Caki2 (cell line): ENCODE results near the gene DOCK7. TPM values are rescaled to one million over a fixed set of nuclear protein-coding genes. Genes with fewer than 3 reads are reported as not detected.
A peak's percentile ranks its signal among the peaks of the same experiment; 100 is the strongest.

Source experiments
- DNase-seq: peaks from one replicate; pipeline ENCODE4 v3.0.0-alpha.2; 2015; ENCODE audit warnings: low read depth
- in situ Hi-C: cut with HindIII; loops from 2 replicates; pipeline ENCODE4 v1.10.0; 2016; ENCODE audit warnings: low sequenced_read_pairs, low pct_unique_long_range_greater_than_20kb, mixed read lengths
- total RNA-seq: library from RNA; depleted of rRNA; stranded (reverse); fragments of >200 nt; shearing (Covaris generic); gene quantifications from 2 replicates; pipeline ENCODE4 v1.2.3, GENCODE V29; 2014; ENCODE audit warnings: low replicate concordance

DOCK7 gene
- total RNA-seq, 1 experiment from 2014 or later = 22.9 TPM

GRCh38 chr1:62509028-62509427 lies 179.2 kb downstream of the DOCK7 start:
- DNase-seq = no peak
- in situ Hi-C loops = no loop called here

- DNase-seq = no peak
- in situ Hi-C loops = no loop called here
These were observed 179.9 kb downstream of the DOCK7 start for GRCh38 chr1:62508187-62508758.

DNA sequence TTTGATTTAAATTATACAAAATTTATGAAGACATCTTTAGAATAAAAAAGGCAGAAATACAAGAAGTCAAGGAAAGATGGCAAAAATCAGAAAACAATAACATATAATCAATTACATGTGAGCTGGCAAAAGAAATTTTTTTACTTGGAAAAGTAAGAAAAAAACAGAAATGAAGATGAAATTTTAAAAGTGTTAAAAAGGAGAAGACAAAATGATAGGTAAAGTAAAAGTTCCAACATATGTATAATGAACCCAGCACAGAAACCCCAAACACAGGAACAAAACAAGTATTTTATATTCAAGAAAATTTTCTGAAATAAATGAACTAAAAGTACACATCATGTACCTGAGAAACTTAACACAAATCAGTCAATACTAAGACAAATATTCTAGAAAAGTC lies 188.0 kb downstream of the DOCK7 start:
- no peak for DNase-seq
- in situ Hi-C loops = no loop called here

GRCh38 chr1:62494137-62494536 lies 194.0 kb downstream of the DOCK7 start:
- in situ Hi-C loops = no loop called here
- DNase-seq = no peak

- in situ Hi-C loops = no loop called here
- DNase-seq = no peak
These were observed 194.5 kb downstream of the DOCK7 start for GRCh38 chr1:62493656-62494055.

DNA sequence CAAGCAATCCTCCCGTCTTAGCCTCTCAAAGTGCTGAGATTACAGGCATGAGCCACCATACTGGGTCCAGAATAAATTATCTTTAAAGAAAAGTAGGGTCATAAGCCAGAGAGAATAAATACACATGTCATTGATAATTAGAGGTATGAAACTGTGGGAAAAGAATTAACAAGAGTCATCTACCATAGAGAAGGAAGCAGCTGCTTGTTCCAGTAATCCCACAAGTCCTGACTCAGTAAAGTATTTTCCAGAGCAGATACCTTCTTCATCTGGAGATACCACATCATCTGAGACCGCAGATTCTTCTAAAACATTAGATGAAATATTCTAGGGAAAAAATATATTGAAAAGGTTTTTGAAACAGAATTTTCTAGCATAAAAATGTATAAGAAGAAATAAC lies 195.7 kb downstream of the DOCK7 start:
- in situ Hi-C loops = no loop called here
- DNase-seq = no peak

DNA sequence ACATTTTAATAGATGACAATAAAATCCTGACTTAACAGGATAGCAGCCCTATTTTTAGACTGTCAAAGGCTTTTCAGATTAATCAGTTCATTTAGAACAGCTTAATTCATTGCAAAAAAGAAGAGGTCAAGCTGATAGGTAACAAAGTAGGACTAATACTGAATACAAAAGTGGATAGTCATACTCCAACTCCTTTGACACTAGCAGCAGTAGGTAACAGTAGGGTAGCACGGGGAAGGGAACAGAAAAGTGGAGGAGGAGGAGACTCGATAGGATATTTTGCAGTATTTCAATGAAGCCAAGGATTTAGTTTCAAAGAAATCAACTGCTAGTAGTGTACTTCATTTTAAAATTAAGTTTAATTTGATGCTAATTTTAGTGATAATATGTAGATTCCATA lies 200.2 kb downstream of the DOCK7 start:
- in situ Hi-C loops = no loop called here

DNA sequence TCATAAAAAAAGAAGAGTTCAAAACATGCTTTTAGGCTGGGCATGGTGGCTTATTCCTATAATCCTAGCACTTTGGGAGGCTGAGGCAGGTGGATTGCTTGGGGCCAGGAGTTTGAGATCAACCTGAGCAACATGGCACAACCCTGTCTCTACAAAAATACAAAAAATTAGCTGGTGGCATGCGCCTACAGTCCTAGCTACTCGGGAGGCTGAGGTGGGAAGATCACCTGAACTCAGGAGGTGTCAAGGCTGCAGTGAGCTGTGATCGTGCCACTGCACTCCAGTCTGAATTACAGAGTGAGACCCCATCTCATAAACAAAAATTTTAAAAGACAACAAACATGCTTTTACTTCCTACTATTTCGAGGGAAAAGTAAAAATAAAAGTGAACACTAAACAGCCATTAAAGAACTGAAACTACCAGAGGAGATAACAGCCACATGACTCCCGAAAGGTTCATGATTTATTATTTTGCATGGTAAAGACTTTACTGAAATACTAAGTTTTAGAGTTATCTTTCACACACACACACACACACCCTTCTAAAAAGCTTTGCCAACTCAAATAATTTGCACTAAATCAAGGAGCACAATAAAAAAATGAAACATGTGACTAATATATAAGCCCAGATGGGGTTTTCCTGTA lies 203.2 kb downstream of the DOCK7 start:
- DNase-seq = no peak
- in situ Hi-C loops = no loop called here

More for the DNA sequence above, 200.2 kb downstream of the DOCK7 start:
- no peak for DNase-seq

DNA sequence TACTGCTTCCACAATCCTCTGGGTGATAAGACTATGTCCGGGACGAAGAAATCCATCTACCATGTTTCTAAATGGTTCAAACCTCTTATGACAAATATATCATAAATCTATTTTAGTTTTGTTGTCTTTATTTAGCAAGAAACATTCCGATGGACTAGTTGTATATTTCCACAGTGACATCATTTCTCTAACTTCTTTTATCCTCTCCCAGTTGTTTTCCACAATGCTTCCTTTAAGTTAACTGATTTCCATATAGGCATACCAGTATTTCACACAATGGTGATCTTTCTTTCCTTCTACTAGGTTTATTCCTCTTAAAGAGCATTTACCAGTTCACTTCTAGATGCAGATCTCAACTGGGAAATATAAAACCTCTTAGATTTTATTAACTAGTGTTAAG lies 206.5 kb downstream of the DOCK7 start:
- in situ Hi-C loops = no loop called here
- no peak for DNase-seq

GRCh38 chr1:62476525-62477219 lies 211.5 kb downstream of the DOCK7 start:
- in situ Hi-C loops = no loop called here

GRCh38 chr1:62467092-62467491 lies 221.1 kb downstream of the DOCK7 start:
- no peak for DNase-seq
- in situ Hi-C loops = no loop called here

More at GRCh38 chr1:62476525-62477219, 211.5 kb downstream of the DOCK7 start:
- DNase-seq = no peak

DNA sequence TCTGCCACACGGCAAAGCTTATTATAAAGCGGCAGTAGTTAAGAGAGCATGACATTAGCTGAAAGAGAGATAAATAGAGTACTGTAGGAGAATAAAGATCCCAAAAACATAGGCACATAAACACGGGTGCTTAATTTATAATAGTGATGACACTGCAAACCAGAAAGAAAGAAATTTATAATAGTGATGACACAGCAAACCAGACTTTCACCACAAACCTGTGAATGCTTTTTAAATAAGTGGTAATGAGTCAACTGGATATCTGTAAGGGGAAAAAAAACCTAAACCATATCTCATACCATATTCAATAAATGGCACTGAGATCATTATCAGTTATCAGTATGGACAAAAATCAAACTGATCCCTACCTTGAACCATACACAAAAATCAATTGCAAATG lies 225.8 kb downstream of the DOCK7 start:
- no peak for DNase-seq
- in situ Hi-C loops = no loop called here

DNA sequence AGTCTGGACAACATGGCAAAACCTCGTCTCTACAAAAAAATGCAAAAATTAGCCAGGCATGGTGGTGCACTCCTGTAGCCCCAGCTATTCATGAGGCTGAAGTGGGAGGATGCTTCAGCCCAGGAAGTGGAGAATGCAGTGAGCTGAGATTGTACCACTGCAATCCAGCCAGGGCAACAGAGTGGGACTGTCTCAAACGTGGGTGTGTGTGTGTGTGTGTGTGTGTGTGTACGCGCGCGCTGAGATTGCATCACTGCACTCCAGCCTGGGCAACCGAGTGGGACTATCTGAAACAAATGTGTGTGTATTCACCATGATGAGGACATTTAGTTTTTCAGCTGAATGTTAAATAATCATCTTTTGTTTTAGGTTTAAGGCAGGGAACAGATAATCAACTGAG lies 230.2 kb downstream of the DOCK7 start:
- in situ Hi-C loops = no loop called here
- DNase-seq = no peak

GRCh38 chr1:62452951-62453350 lies 235.2 kb downstream of the DOCK7 start:
- no peak for DNase-seq
- in situ Hi-C loops = no loop called here

DNA sequence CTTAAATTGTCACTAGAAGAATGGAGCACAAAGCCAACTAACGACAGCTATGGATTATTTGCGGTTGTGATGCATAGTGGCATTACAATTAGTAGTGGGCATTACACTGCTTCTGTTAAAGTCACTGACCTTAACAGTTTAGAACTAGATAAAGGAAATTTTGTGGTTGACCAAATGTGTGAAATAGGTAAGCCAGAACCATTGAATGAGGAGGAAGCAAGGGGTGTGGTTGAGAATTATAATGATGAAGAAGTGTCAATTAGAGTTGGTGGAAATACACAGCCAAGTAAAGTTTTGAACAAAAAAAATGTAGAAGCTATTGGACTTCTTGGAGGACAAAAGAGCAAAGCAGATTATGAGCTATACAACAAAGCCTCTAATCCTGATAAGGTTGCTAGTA lies 237.9 kb downstream of the DOCK7 start:
- DNase-seq = no peak
- in situ Hi-C loops = no loop called here

DNA sequence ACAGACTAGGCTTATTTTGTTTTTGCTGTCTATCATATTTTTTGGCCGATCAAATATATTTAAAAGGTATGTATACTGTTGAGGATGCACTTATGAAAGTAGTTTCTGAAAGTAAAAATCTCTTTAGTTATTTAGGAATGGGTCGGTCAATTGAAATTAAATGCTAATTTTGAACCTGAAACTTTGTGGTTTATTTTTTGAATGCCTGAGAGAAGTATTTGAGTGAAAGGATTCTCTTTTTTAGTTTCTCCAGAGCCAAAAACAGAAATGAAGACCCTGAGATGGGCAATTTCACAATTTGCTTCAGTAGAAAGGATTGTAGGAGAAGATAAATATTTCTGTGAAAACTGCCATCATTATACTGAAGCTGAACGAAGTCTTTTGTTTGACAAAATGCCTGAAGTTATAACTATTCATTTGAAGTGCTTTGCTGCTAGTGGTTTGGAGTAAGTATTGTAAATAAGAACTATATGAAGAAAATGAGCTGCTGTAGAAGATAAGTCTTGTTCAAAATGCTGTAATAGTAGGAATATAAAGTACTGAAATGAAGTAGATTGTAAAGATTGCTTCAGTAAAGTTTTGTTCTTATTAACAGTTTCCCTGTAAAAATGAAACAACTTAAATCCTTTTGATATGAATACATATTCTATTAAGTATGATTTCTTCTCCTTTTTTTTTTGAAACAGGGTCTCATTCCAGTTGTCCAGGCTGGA lies 239.8 kb downstream of the DOCK7 start:
- in situ Hi-C loops = no loop called here
- DNase-seq = no peak

DNA sequence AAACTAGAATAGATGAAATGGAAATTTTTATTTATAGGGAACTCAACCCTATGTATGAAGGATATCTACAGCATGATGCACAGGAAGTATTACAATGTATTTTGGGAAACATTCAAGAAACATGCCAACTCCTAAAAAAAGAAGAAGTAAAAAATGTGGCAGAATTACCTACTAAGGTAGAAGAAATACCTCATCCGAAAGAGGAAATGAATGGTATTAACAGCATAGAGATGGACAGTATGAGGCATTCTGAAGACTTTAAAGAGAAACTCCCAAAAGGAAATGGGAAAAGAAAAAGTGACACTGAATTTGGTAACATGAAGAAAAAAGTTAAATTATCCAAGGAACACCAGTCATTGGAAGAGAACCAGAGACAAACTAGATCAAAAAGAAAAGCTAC lies 243.5 kb downstream of the DOCK7 start:
- DNase-seq = no peak
- in situ Hi-C loops = no loop called here

GRCh38 chr1:62439652-62440371 lies 248.4 kb downstream of the DOCK7 start:
- in situ Hi-C loops = no loop called here
- peak; percentile 30 for DNase-seq

DNA sequence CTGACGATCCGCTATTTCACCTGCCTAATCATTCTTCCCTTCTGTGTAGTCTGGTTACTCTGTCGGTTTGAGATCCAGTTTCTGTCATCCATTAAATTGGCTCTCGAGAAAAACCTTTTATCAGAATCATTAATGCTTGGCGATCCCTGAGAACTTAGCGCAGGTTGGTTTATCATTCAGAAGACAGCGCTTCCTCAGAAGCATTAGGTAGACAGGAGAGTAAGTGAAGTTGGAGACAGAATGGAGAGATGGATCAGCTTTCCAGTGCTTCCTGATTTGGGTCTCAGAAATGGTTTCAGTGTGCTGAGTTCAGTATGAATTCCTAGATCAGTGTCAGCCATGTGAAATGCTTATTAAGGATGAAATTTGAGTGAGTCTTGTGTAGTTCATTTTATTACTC lies 250.0 kb downstream of the DOCK7 start:
- peak; percentile 18 for DNase-seq
- in situ Hi-C loops = no loop called here
